Left lung (tissue), 10 donors: ENCODE data around the gene CCN6. TPM values are rescaled to one million over a fixed set of nuclear protein-coding genes. Genes with fewer than 3 reads are reported as not detected.
"Not testable (repeated sequence)": the region's sequence is repeated elsewhere in the genome, so short reads cannot be mapped to it uniquely, and the experiment has no call there.

Source experiments
- ATAC-seq: fragments of 200-7000 bp; cut with Tn5 transposase; one replicate; pipeline ENCODE4 v1.9.1; 2020; ENCODE audit warnings: moderate library complexity
- DNase-seq, 4 donors: peaks; one replicate each; pipeline ENCODE4 v3.0.0-alpha.2; 2013 to 2020
- H3K27ac ChIP-seq, 2 donors: fragments of 200-600 bp; sonication (generic) in 1 of 2; one replicate each; pipeline versions ENCODE4 v1.5.0 to v1.8.0; 2020 to 2021
- H3K27me3 ChIP-seq, 2 donors: fragments of 200-600 bp; sonication (generic) in 1 of 2; one replicate each; pipeline versions ENCODE4 v1.5.0 to v1.8.0; 2020 to 2021
- H3K36me3 ChIP-seq, 2 donors: fragments of 200-600 bp; sonication (generic) in 1 of 2; one replicate each; pipeline versions ENCODE4 v1.5.0 to v1.8.0; 2020 to 2021
- H3K4me1 ChIP-seq, 2 donors: fragments of 200-600 bp; one replicate each; pipeline ENCODE4 v1.8.0; 2021
- H3K4me3 ChIP-seq, 2 donors: fragments of 200-600 bp; sonication (generic) in 1 of 2; one replicate each; pipeline versions ENCODE4 v1.5.0 to v1.8.0; 2020 to 2021; ENCODE audit warnings: mild to moderate bottlenecking in 1 of 2
- H3K9me3 ChIP-seq, 2 donors: fragments of 200-600 bp; sonication (generic) in 1 of 2; one replicate each; pipeline versions ENCODE4 v1.5.0 to v1.8.0; 2020 to 2021
- CTCF ChIP-seq, 2 donors: fragments of 200-600 bp; sonication (generic) in 1 of 2; IDR thresholded peaks; one replicate each; pipeline versions ENCODE4 v1.5.0 to v1.8.0; 2021; ENCODE audit warnings: antibody characterized with exemption in 2 of 2
- intact Hi-C, 2 donors: fragments of 100-400 bp; cut with DNase I; formaldehyde crosslinking; loops; one replicate each; pipeline versions ENCODE4 v1.11.2 to v1.14.2; 2022
- polyA plus RNA-seq, 6 donors: library from polyadenylated mRNA; unstranded; fragments of 120-200 nt; gene quantifications; one replicate each; pipeline ENCODE4 v1.2.1, GENCODE V29; 2013; ENCODE audit not compliant: insufficient read length in 6 of 6
- total RNA-seq, 2 donors: library from RNA; stranded (reverse); fragmentation: NEBNext Ultra II Directional; extraction: Animal tissue kit (Norgen Biotek cat#: 25700); gene quantifications; one replicate each; pipeline ENCODE4 v1.2.1, GENCODE V29; 2021
- donor health status: DM: no; HTN: yes; CAD: no.
- donor health status: DM: no; HTN: no; CAD: no.

The CCN6 gene
- total and polyA plus RNA-seq, 8 donors: 0.21 to 0.55 (median 0.37) TPM; not detected in 2

- intact Hi-C loops: no loop called here
Measured at GRCh38 chr6:112049026-112049799, 4.7 kb upstream of the CCN6 start.

GRCh38 chr6:112049996-112050395, 3.9 kb upstream of the CCN6 start:
- intact Hi-C loops: no loop called here
- Histone ChIP-seq H3K4me3 (no peak overlapping the region), H3K27ac (no peak overlapping the region), H3K4me1 (no peaks in the 10 kb centered on the region), H3K36me3 (no peaks in the 10 kb centered on the region), H3K9me3 (no peaks in the 10 kb centered on the region), H3K27me3 (no peaks in the 10 kb centered on the region)
- no peak for ATAC-seq
- no peak for TF ChIP-seq CTCF (IDR thresholded peaks at IDR 0.05)
- DNase-seq: no peak

More at GRCh38 chr6:112049026-112049799, 4.7 kb upstream of the CCN6 start:
- H3K4me1 ChIP-seq: no peaks in the 10 kb centered on the region
- H3K9me3 ChIP-seq: no peaks in the 10 kb centered on the region
- H3K27me3 ChIP-seq: no peaks in the 10 kb centered on the region
- H3K27ac ChIP-seq: no peak overlapping the region
- no peak overlapping the region for H3K4me3 ChIP-seq
- no peak for DNase-seq
- ATAC-seq: no peak
- H3K36me3 ChIP-seq: no peaks in the 10 kb centered on the region
- no peak for TF ChIP-seq CTCF (IDR thresholded peaks at IDR 0.05)

- Histone ChIP-seq H3K4me1 (no peaks in the 10 kb centered on the region), H3K27me3 (no peaks in the 10 kb centered on the region), H3K9me3 (no peaks in the 10 kb centered on the region), H3K36me3 (no peaks in the 10 kb centered on the region), H3K4me3 (no peak overlapping the region), H3K27ac (no peak overlapping the region)
- ATAC-seq (no peak), DNase-seq (no peak)
- TF ChIP-seq CTCF (IDR thresholded peaks at IDR 0.05): no peak
- intact Hi-C loops: no loop called here
Measured at GRCh38 chr6:112050429-112050828, 3.5 kb upstream of the CCN6 start.

GRCh38 chr6:112051251-112051740, 2.6 kb upstream of the CCN6 start:
- H3K4me3 ChIP-seq, H3K27me3 ChIP-seq, H3K36me3 ChIP-seq, H3K4me1 ChIP-seq, H3K9me3 ChIP-seq, ATAC-seq, H3K27ac ChIP-seq, intact Hi-C loops, DNase-seq: not testable (repeated sequence)

GRCh38 chr6:112054555-112055190, 769 bp downstream of the CCN6 start:
- H3K27ac ChIP-seq: no peak overlapping the region
- H3K4me1 ChIP-seq: no peaks in the 10 kb centered on the region
- no peak overlapping the region for H3K4me3 ChIP-seq
- no peaks in the 10 kb centered on the region for H3K27me3 ChIP-seq
- ATAC-seq (no peak), DNase-seq (no peak)
- H3K36me3 ChIP-seq: no peaks in the 10 kb centered on the region
- intact Hi-C loops: no loop called here
- H3K9me3 ChIP-seq: no peaks in the 10 kb centered on the region
- TF ChIP-seq CTCF (IDR thresholded peaks at IDR 0.05): no peak
